ENCODE results near the gene KIRREL3. TPM values are rescaled to one million over a fixed set of nuclear protein-coding genes. Genes with fewer than 3 reads are reported as not detected.

KIRREL3 gene
- total RNA-seq, 2 donors from 2014 or later: 1.2 to 1.3 TPM

- ATAC-seq: peak; percentile 55
- intact Hi-C loops (cut with DNase I, micrococcal nuclease): no loop called here
These were observed 407.8 kb downstream of the KIRREL3 start for GRCh38 chr11:126592496-126593410.

GRCh38 chr11:126591966-126592489 lies 408.5 kb downstream of the KIRREL3 start:
- no peak for DNase-seq
- intact Hi-C loops (cut with DNase I, micrococcal nuclease): no loop called here
- no peak for ATAC-seq

More at GRCh38 chr11:126592496-126593410, 407.8 kb downstream of the KIRREL3 start:
- DNase-seq: no peak

DNA sequence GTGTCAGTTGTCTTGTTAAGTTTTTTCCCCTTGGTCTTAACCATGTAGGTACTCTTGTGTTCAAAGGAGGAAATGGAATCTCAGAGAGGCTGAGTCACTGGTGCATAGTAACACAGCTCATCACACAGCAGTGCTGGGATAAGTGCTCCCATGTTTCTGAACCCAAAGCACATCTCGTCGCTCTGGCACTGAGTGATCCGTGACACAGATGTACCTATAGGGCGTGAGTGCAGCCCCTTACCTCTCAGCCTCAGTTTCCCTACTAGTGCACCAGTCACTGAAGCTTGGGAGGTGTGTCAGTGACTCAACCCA lies 411.1 kb downstream of the KIRREL3 start:
- DNase-seq: no peak
- intact Hi-C loops (cut with DNase I, micrococcal nuclease): no loop called here
- no peak for ATAC-seq

DNA sequence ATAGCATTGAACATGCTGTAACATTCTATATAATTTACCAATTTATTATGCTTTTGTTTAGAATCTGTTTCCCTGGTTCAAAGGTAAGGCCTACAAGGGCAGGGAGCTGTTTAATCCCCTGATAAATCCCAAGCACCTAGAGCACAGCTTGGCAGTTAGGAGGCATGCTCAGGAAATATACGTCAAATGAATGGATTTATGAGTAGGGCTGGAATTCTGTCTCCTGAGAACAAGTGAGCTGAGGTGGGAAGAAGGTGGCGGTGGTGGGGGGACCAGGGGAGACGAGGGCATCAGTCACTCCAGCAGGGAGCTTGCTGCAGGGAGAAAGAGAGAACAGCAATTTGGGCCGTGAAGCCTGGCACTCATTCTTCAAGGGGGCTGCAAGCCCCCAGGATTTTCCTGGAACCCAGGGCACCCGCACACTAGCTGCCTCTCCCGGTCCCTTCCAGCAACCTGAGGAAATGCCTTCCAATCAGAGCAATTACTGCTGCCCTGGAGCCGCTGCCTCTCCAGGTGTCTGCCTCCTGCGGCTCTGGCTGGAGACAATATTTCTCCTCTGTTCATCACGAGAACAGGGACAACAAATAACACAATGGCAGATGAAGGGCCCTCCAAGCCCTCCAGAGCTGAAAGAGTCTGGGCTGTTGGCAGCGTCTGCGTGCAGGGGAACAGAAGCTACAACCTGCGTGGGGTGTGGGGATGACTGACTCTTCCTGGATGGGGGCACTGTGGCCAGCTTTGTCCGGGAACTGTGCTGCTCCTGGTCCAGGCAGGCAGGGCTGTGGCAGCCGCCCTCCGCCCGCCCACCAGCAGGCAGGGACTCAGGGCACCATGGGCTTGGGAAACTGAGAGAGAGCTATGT lies 411.7 kb downstream of the KIRREL3 start:
- DNase-seq: no peak
- no peak for ATAC-seq
- intact Hi-C loops (cut with DNase I, micrococcal nuclease): no loop called here

DNA sequence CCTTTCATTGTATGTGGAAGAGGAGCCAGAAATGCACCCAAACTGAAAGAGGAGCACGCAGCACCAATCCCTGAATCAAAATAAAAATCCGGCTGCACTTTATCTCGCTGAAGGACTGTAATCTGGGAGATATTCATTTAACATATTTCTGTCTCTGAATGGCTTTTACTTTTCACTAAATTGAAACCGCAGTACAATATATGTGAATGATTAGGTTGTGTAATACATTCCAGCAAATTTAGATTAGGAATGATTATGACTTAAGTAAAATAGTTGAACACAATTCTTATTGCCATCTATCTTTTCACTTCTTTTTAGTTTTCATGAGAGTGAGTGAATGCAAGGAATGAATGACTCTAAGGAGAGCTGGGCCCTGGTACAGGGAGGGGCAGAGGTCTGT lies 413.0 kb downstream of the KIRREL3 start:
- no peak for ATAC-seq
- intact Hi-C loops (cut with DNase I, micrococcal nuclease): no loop called here
- DNase-seq: no peak

GRCh38 chr11:126585774-126586491 lies 414.6 kb downstream of the KIRREL3 start:
- peak; percentile 28 to 43 for DNase-seq
- peak; percentile 78 for ATAC-seq
- intact Hi-C loops (cut with DNase I, micrococcal nuclease): no loop called here

- intact Hi-C loops (cut with DNase I, micrococcal nuclease): no loop called here
- ATAC-seq: no peak
These were observed 415.2 kb downstream of the KIRREL3 start for GRCh38 chr11:126585388-126585773.

GRCh38 chr11:126583594-126584427 lies 416.8 kb downstream of the KIRREL3 start:
- no peak for DNase-seq
- no peak for ATAC-seq
- intact Hi-C loops (cut with DNase I, micrococcal nuclease): no loop called here

More at GRCh38 chr11:126585388-126585773, 415.2 kb downstream of the KIRREL3 start:
- DNase-seq: no peak

GRCh38 chr11:126583101-126583500 lies 417.5 kb downstream of the KIRREL3 start:
- no peak for ATAC-seq
- intact Hi-C loops (cut with DNase I, micrococcal nuclease): no loop called here
- DNase-seq: no peak

GRCh38 chr11:126581871-126582648 lies 418.5 kb downstream of the KIRREL3 start:
- ATAC-seq (no peak), DNase-seq (no peak)
- intact Hi-C loops (cut with DNase I, micrococcal nuclease): no loop called here

DNA sequence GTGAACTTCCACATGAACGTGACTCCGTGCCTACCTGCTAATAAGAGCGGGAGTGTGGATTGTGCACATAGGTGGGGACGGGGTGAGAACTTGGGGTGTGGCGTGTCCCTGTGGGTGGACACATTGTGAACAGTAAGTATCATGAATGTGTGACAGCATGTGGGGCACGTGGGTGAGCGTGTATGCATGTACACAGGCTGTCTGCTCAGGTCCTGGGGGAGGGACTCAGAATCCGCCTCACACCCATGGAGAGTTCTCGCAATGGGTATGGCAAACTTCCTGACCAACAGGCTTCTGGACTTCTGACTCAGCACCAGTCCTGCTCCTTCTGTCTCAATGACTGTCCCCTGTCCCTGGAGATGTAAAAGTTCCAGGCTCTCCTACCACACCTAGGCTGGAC lies 422.1 kb downstream of the KIRREL3 start:
- intact Hi-C loops (cut with DNase I, micrococcal nuclease): no loop called here
- DNase-seq: no peak
- ATAC-seq: no peak

DNA sequence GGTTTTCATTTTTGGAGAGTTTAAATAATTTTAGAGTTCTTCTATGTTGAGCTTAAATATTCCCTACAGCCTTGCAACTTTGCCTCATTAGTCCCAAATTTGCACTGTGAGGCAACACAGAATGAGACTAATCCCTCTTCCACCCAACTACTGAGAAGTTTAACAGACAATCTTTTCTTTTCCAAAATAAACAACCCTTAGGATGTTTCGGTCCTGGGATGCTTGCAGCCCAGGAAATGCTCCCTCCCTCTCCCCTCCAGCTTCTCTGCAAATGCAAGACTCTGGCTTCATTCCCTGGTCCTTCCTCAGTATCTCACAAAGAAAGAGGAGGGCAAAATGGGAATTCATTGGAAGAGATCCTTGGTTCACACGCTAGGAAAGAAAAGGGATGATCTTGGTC lies 422.5 kb downstream of the KIRREL3 start:
- ATAC-seq: no peak
- DNase-seq: no peak
- intact Hi-C loops (cut with DNase I, micrococcal nuclease): no loop called here

- no peak for ATAC-seq
- intact Hi-C loops (cut with DNase I, micrococcal nuclease): no loop called here
- DNase-seq: no peak
These were observed 424.7 kb downstream of the KIRREL3 start for GRCh38 chr11:126575849-126576248.

DNA sequence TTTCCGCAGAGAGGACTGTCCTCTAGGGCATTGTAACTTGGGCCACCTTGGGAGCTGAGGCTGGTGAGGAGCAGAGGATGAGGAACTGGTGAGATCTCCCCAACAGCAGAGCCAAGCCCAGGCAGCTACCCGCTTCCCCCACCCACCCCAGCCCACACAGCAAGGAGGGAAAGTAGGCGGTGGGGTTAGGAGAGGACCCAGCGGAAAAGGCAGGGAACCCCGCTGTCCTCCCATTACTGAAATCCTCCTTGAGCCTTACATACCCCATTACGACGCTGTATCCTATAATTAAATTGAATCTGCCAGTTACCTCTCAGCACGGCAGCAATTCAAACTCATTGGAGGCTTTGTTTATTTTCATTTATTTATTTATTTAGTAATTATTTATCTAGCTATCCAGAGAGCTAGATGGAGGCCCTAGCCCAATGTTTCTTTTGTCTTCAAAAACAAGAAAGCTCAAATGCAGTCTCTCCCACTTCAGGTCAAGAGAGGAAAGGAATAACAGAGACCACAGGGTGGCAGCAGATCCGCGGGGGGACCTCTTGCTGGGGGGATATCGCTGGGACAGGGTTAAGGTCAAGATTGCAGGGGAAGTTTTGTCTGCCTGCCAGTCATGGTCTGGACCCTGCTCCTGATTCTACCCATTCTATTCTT lies 427.1 kb downstream of the KIRREL3 start:
- intact Hi-C loops (cut with DNase I, micrococcal nuclease): no loop called here
- DNase-seq (no peak), ATAC-seq (no peak)

DNA sequence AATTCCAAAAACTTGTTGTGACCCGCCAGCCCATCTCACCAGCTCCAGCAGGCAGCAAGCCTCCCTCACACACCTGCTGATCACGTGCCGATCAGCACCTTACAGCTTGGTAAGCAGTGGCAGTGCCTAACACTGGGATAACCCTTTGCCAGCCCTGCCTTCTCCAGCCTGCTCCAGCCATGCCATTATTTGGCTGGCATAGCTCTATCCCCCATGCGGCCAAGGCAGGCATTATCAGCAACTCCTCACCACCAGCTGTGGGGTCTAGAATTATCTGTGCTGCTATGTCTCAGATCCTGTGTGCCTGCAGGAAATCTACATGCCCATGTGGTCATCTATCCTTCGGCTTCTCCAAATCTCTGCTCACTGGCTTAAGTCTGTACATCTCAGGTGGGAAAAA lies 430.1 kb downstream of the KIRREL3 start:
- intact Hi-C loops (cut with DNase I, micrococcal nuclease): no loop called here
- DNase-seq (no peak), ATAC-seq (no peak)

DNA sequence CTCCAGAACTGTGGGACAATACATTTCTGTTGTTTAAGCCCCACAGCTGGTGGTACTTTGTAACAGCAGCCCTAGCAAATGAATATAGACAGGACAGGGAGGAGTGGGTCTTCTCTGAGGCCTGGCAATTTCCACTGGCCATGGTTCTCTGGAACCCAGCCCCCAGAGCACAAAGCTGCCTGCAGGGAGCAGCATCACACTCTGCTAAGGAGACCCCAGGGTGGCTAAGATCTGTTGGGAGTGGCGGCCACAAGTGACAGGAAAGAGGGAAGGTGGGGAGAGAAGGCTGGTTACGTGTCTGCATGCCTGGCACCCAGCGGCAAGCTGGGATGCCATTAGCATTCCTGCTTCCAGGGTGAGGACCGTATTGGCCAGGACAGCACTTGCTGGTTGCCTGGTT lies 433.2 kb downstream of the KIRREL3 start:
- no peak for DNase-seq
- ATAC-seq: no peak
- intact Hi-C loops (cut with DNase I, micrococcal nuclease): no loop called here

DNA sequence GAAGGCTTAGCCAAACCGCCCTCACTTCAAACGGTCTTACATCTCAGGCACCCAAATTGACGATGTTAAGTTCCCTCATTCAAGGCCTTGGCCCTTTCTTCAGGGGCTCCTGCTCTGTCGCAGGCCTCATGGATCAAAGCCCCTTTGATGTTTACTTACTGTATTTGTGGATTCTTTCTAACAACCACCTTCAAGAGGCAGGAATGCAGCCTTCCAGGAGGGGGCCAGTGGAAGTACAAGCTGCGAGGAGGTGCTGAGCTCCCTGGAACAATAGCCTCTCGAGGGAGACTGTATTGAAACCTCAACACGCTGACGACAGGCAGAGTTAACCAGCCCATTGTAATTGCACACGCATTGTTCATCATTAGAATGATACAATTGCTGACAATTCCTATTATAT lies 436.0 kb downstream of the KIRREL3 start:
- intact Hi-C loops (cut with DNase I, micrococcal nuclease): no loop called here
- DNase-seq (no peak), ATAC-seq (no peak)

Data from left colon (tissue), 2 donors.